WTC11 (cell line): ENCODE data around the gene KLK13. TPM values are rescaled to one million over a fixed set of nuclear protein-coding genes. Genes with fewer than 3 reads are reported as not detected.

Experiments used
- ATAC-seq: fragments of 200-7000 bp; cut with Tn5 transposase; 2 replicates; pipeline ENCODE4 v1.10.0; 2021; ENCODE audit warnings: mild to moderate bottlenecking, moderate library complexity
- CTCF ChIA-PET: fragments of 300-600 bp; sonication (Branson Sonifier 250); formaldehyde crosslinking; loops from one replicate; lab custom pipeline; 2021; ENCODE audit warnings: antibody characterized with exemption; lab: Charles Lee
- POLR2A ChIA-PET: fragments of 350-600 bp; sonication (Branson Sonifier 250); formaldehyde crosslinking; loops from one replicate; lab custom pipeline; 2021; ENCODE audit warnings: antibody characterized with exemption; lab: Charles Lee
- DNase-seq: peaks from one replicate; pipeline ENCODE4 v3.0.0; 2021; ENCODE audit warnings: low spot score
- H3K27ac Mint-ChIP-seq: 2 replicates; pipeline ENCODE4 v1.8.0; 2021; ENCODE audit warnings: mixed read lengths
- H3K27me3 Mint-ChIP-seq: 2 replicates; pipeline ENCODE4 v1.8.0; 2021; ENCODE audit warnings: low read depth, mild to moderate bottlenecking, moderate library complexity, mixed read lengths
- H3K36me3 Mint-ChIP-seq: 2 replicates; pipeline ENCODE4 v1.8.0; 2021; ENCODE audit warnings: mixed read lengths
- H3K4me1 Mint-ChIP-seq: 2 replicates; pipeline ENCODE4 v1.8.0; 2022; ENCODE audit warnings: mixed read lengths
- H3K4me3 Mint-ChIP-seq: 2 replicates; pipeline ENCODE4 v1.8.0; 2021; ENCODE audit warnings: mild to moderate bottlenecking, moderate library complexity, mixed read lengths
- H3K9me3 Mint-ChIP-seq: 2 replicates; pipeline ENCODE4 v1.8.0; 2021; ENCODE audit warnings: mixed read lengths
- CBFB ChIP-seq: sonication (generic); formaldehyde crosslinking; IDR thresholded peaks from 2 replicates; pipeline ENCODE4 v1.8.1; 2022; ENCODE audit warnings: mild to moderate bottlenecking, low read depth, missing genetic modification reagents
- CREB1 ChIP-seq: sonication (generic); formaldehyde crosslinking; IDR thresholded peaks from 2 replicates; pipeline ENCODE4 v1.8.0; 2023; ENCODE audit warnings: mild to moderate bottlenecking, missing genetic modification reagents
- CREM ChIP-seq: sonication (generic); formaldehyde crosslinking; IDR thresholded peaks from 2 replicates; pipeline ENCODE4 v1.8.1; 2022; ENCODE audit warnings: mild to moderate bottlenecking, missing genetic modification reagents, moderate library complexity
- ELF4 ChIP-seq: sonication (generic); formaldehyde crosslinking; IDR thresholded peaks from 2 replicates; pipeline ENCODE4 v1.8.1; 2022; ENCODE audit warnings: low read depth, mild to moderate bottlenecking, moderate library complexity, missing genetic modification reagents
- FOXJ3 ChIP-seq: sonication (generic); formaldehyde crosslinking; IDR thresholded peaks from 2 replicates; pipeline ENCODE4 v1.9.0; 2021; ENCODE audit warnings: missing genetic modification reagents, mild to moderate bottlenecking, borderline replicate concordance
- GTF2I ChIP-seq: fragments of 250-450 bp; sonication (Bioruptor Pico); conservative IDR thresholded peaks from 2 replicates; pipeline ENCODE4 v1.4.0; 2021; ENCODE audit warnings: mild to moderate bottlenecking
- JUN ChIP-seq: sonication (generic); formaldehyde crosslinking; IDR thresholded peaks from 2 replicates; pipeline ENCODE4 v1.8.0; 2023; ENCODE audit warnings: mild to moderate bottlenecking, missing genetic modification reagents
- KAT7 ChIP-seq: sonication (generic); formaldehyde crosslinking; IDR thresholded peaks from 2 replicates; pipeline ENCODE4 v1.8.1; 2023; ENCODE audit warnings: missing genetic modification reagents, mild to moderate bottlenecking, borderline replicate concordance
- NFATC4 ChIP-seq: fragments of 250-450 bp; sonication (Bioruptor Pico); IDR thresholded peaks from 2 replicates; pipeline ENCODE4 v1.9.0; 2021; ENCODE audit warnings: mild to moderate bottlenecking
- OVOL2 ChIP-seq: fragments of 250-450 bp; sonication (Bioruptor Pico); IDR thresholded peaks from 2 replicates; pipeline ENCODE4 v1.9.0; 2021; ENCODE audit warnings: mild to moderate bottlenecking, borderline replicate concordance
- PRRX2 ChIP-seq: fragments of 250-450 bp; sonication (Bioruptor Pico); IDR thresholded peaks from 2 replicates; pipeline ENCODE4 v1.8.0; 2021; ENCODE audit warnings: mild to moderate bottlenecking
- TEAD1 ChIP-seq: sonication (generic); formaldehyde crosslinking; IDR thresholded peaks from 2 replicates; pipeline ENCODE4 v1.8.0; 2022; ENCODE audit warnings: mild to moderate bottlenecking, missing genetic modification reagents
- TP53 ChIP-seq: sonication (generic); formaldehyde crosslinking; IDR thresholded peaks from 2 replicates; pipeline ENCODE4 v1.8.1; 2023; ENCODE audit warnings: mild to moderate bottlenecking, missing genetic modification reagents
- ZNF138 ChIP-seq: sonication (generic); formaldehyde crosslinking; conservative IDR thresholded peaks from 2 replicates; pipeline ENCODE4 v1.8.1; 2022; ENCODE audit warnings: mild to moderate bottlenecking, moderate library complexity, missing genetic modification reagents
- ZNF232 ChIP-seq: sonication (generic); formaldehyde crosslinking; IDR thresholded peaks from 2 replicates; pipeline ENCODE4 v1.8.0; 2022; ENCODE audit warnings: mild to moderate bottlenecking, missing genetic modification reagents
- ZNF396 ChIP-seq: fragments of 250-450 bp; sonication (Bioruptor Pico); IDR thresholded peaks from 2 replicates; pipeline ENCODE4 v1.8.0; 2021; ENCODE audit warnings: mild to moderate bottlenecking, moderate library complexity, borderline replicate concordance
- ZNF671 ChIP-seq: fragments of 250-450 bp; sonication (Bioruptor Pico); IDR thresholded peaks from 2 replicates; pipeline ENCODE4 v1.8.0; 2021; ENCODE audit warnings: mild to moderate bottlenecking
- total RNA-seq: library from RNA; stranded (reverse); gene quantifications from 3 replicates; pipeline ENCODE4 v1.2.3, GENCODE V29; 2021
- TF ChIP-seq, protein P1 (sequence below): fragments of 250-450 bp; sonication (Bioruptor Pico); IDR thresholded peaks from 2 replicates; pipeline ENCODE4 v1.9.0; 2021; ENCODE audit warnings: mild to moderate bottlenecking, borderline replicate concordance
- TF ChIP-seq, protein P2 (sequence below): fragments of 250-450 bp; sonication (Bioruptor Pico); IDR thresholded peaks from 2 replicates; pipeline ENCODE4 v1.9.0; 2021; ENCODE audit warnings: mild to moderate bottlenecking
- TF ChIP-seq, protein P3 (sequence below): sonication (generic); formaldehyde crosslinking; IDR thresholded peaks from 2 replicates; pipeline ENCODE4 v1.8.1; 2022; ENCODE audit warnings: missing genetic modification reagents, borderline replicate concordance
- TF ChIP-seq, protein P4 (sequence below): sonication (generic); formaldehyde crosslinking; IDR thresholded peaks from 2 replicates; pipeline ENCODE4 v1.8.1; 2022; ENCODE audit warnings: low read depth, missing genetic modification reagents, borderline replicate concordance
- TF ChIP-seq, protein P5 (sequence below): sonication (generic); formaldehyde crosslinking; IDR thresholded peaks from 2 replicates; pipeline ENCODE4 v1.8.1; 2023; ENCODE audit warnings: mild to moderate bottlenecking, missing genetic modification reagents
- TF ChIP-seq, protein P6 (sequence below): sonication (generic); formaldehyde crosslinking; IDR thresholded peaks from 2 replicates; pipeline ENCODE4 v1.8.0; 2023; ENCODE audit warnings: missing genetic modification reagents

Gene KLK13
- total RNA-seq, 1 experiment from 2014 or later, result 3.1 TPM

DNA sequence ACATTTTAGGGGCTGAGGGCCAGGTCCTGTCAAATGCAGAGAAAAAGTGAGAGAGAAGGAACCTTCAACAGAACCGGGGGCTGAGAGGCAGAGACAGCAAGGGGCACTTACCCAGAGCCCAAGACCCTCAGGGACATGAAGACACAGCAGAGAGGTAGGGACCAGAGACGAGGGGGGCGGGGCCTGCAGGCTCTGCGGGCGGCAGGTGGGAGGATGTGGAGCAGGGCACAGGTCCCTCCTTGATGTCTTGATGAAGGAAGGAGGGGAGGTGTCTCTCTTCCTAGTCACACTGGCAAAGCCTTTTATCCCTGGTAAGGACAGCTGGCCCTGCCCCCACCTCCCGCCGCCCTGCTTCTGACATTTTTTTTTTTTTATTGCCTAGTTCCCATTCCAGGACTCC, 17.7 kb upstream of the KLK13 start, which contains the start of gene KLK14 (continued):
- TF ChIP-seq, protein P1, sequence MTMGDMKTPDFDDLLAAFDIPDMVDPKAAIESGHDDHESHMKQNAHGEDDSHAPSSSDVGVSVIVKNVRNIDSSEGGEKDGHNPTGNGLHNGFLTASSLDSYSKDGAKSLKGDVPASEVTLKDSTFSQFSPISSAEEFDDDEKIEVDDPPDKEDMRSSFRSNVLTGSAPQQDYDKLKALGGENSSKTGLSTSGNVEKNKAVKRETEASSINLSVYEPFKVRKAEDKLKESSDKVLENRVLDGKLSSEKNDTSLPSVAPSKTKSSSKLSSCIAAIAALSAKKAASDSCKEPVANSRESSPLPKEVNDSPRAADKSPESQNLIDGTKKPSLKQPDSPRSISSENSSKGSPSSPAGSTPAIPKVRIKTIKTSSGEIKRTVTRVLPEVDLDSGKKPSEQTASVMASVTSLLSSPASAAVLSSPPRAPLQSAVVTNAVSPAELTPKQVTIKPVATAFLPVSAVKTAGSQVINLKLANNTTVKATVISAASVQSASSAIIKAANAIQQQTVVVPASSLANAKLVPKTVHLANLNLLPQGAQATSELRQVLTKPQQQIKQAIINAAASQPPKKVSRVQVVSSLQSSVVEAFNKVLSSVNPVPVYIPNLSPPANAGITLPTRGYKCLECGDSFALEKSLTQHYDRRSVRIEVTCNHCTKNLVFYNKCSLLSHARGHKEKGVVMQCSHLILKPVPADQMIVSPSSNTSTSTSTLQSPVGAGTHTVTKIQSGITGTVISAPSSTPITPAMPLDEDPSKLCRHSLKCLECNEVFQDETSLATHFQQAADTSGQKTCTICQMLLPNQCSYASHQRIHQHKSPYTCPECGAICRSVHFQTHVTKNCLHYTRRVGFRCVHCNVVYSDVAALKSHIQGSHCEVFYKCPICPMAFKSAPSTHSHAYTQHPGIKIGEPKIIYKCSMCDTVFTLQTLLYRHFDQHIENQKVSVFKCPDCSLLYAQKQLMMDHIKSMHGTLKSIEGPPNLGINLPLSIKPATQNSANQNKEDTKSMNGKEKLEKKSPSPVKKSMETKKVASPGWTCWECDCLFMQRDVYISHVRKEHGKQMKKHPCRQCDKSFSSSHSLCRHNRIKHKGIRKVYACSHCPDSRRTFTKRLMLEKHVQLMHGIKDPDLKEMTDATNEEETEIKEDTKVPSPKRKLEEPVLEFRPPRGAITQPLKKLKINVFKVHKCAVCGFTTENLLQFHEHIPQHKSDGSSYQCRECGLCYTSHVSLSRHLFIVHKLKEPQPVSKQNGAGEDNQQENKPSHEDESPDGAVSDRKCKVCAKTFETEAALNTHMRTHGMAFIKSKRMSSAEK (CRISPR knock-in tag), result no peak
- TF ChIP-seq, protein P2, sequence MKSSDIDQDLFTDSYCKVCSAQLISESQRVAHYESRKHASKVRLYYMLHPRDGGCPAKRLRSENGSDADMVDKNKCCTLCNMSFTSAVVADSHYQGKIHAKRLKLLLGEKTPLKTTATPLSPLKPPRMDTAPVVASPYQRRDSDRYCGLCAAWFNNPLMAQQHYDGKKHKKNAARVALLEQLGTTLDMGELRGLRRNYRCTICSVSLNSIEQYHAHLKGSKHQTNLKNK (CRISPR knock-in tag), result no peak
- TF ChIP-seq TEAD1 (no peak), ZNF396 (CRISPR knock-in tag) (no peak), ZNF138 (CRISPR knock-in tag) (no peak), JUN (CRISPR knock-in tag) (no peak)
- TF ChIP-seq, all 79 proteins: peak for 0

DNA sequence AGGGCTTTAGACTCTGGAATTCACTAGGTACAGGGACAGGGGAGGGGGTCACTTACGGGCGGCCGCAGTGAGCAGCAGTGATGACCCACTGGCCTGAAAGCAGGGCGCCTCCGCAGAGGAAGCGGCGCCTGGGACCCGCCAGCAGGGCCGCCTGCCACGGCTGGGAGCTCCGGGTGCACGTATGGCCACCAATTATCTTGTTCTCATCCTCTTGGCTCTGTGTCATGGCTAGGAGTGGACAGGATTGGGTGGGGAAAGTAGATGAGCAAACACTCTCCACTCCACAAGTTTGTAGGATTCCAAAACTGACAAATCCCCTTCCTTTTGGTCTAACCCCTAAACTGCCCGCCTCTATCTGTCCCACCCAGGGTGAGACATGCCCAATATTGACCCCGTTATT, 16.6 kb upstream of the KLK13 start:
- Mint-ChIP-seq H3K4me3 (no peak overlapping the region), H3K9me3 (no peaks in the 10 kb centered on the region), H3K36me3 (no peaks in the 10 kb centered on the region), H3K27me3 (no peaks in the 10 kb centered on the region), H3K4me1 (peaks cover 21% of the 10 kb centered on the region), H3K27ac (no peak overlapping the region)
- ChIA-PET POLR2A (no interaction called here), CTCF (interaction anchor here (1.6 to 2.8 kb wide), 2 partner anchors 13 to 60 kb away, joined by 6 to 20 read pairs; no protein-coding TSS in a partner anchor)
- no peak for TF ChIP-seq ZNF671 (CRISPR knock-in tag)
- no peak for TF ChIP-seq TP53 (CRISPR knock-in tag)
- TF ChIP-seq CREB1 (CRISPR knock-in tag), result no peak
- TF ChIP-seq GTF2I (CRISPR knock-in tag), result no peak
- no peak for TF ChIP-seq OVOL2 (CRISPR knock-in tag)
- TF ChIP-seq FOXJ3, result no peak
- TF ChIP-seq, protein P3, sequence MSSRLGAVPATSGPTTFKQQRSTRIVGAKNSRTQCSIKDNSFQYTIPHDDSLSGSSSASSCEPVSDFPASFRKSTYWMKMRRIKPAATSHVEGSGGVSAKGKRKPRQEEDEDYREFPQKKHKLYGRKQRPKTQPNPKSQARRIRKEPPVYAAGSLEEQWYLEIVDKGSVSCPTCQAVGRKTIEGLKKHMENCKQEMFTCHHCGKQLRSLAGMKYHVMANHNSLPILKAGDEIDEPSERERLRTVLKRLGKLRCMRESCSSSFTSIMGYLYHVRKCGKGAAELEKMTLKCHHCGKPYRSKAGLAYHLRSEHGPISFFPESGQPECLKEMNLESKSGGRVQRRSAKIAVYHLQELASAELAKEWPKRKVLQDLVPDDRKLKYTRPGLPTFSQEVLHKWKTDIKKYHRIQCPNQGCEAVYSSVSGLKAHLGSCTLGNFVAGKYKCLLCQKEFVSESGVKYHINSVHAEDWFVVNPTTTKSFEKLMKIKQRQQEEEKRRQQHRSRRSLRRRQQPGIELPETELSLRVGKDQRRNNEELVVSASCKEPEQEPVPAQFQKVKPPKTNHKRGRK (CRISPR knock-in tag), result no peak
- TF ChIP-seq, protein P4, sequence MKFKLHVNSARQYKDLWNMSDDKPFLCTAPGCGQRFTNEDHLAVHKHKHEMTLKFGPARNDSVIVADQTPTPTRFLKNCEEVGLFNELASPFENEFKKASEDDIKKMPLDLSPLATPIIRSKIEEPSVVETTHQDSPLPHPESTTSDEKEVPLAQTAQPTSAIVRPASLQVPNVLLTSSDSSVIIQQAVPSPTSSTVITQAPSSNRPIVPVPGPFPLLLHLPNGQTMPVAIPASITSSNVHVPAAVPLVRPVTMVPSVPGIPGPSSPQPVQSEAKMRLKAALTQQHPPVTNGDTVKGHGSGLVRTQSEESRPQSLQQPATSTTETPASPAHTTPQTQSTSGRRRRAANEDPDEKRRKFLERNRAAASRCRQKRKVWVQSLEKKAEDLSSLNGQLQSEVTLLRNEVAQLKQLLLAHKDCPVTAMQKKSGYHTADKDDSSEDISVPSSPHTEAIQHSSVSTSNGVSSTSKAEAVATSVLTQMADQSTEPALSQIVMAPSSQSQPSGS (CRISPR knock-in tag), result no peak
- TF ChIP-seq ZNF232 (CRISPR knock-in tag), result no peak
- no peak for TF ChIP-seq PRRX2 (CRISPR knock-in tag)
- TF ChIP-seq, protein P5, sequence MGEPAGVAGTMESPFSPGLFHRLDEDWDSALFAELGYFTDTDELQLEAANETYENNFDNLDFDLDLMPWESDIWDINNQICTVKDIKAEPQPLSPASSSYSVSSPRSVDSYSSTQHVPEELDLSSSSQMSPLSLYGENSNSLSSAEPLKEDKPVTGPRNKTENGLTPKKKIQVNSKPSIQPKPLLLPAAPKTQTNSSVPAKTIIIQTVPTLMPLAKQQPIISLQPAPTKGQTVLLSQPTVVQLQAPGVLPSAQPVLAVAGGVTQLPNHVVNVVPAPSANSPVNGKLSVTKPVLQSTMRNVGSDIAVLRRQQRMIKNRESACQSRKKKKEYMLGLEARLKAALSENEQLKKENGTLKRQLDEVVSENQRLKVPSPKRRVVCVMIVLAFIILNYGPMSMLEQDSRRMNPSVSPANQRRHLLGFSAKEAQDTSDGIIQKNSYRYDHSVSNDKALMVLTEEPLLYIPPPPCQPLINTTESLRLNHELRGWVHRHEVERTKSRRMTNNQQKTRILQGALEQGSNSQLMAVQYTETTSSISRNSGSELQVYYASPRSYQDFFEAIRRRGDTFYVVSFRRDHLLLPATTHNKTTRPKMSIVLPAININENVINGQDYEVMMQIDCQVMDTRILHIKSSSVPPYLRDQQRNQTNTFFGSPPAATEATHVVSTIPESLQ (CRISPR knock-in tag), result no peak
- no peak for TF ChIP-seq CREM
- TF ChIP-seq CBFB (CRISPR knock-in tag), result no peak
- TF ChIP-seq KAT7 (CRISPR knock-in tag), result no peak
- TF ChIP-seq NFATC4 (CRISPR knock-in tag), result no peak
- TF ChIP-seq, protein P6, sequence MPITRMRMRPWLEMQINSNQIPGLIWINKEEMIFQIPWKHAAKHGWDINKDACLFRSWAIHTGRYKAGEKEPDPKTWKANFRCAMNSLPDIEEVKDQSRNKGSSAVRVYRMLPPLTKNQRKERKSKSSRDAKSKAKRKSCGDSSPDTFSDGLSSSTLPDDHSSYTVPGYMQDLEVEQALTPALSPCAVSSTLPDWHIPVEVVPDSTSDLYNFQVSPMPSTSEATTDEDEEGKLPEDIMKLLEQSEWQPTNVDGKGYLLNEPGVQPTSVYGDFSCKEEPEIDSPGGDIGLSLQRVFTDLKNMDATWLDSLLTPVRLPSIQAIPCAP (CRISPR knock-in tag), result no peak
- TF ChIP-seq ELF4 (CRISPR knock-in tag), result no peak
- ATAC-seq, result no peak
- no peak for DNase-seq
